MG63 (cell line): Measurements from ENCODE around the gene ANGEL2. TPM values are rescaled to one million over a fixed set of nuclear protein-coding genes. Genes with fewer than 3 reads are reported as not detected.
"Not testable (repeated sequence)": the region's sequence is repeated elsewhere in the genome, so short reads cannot be mapped to it uniquely, and the experiment has no call there.

Experiments used
- DNase-seq: peaks from one replicate; pipeline ENCODE4 v3.0.0-alpha.2; 2020
- H3K27me3 ChIP-seq: fragments of 250-450 bp; sonication (Bioruptor Pico); 2 replicates; pipeline ENCODE4 v1.5.1; 2020; ENCODE audit warnings: mild to moderate bottlenecking, moderate library complexity
- H3K36me3 ChIP-seq: fragments of 250-450 bp; sonication (Bioruptor Pico); 2 replicates; pipeline ENCODE4 v1.5.1; 2020; ENCODE audit warnings: mild to moderate bottlenecking, moderate library complexity
- H3K4me3 ChIP-seq: fragments of 250-450 bp; sonication (Bioruptor Pico); 2 replicates; pipeline ENCODE4 v1.5.1; 2020; ENCODE audit warnings: mild to moderate bottlenecking, moderate library complexity
- H3K9me3 ChIP-seq: fragments of 250-450 bp; sonication (Bioruptor Pico); 2 replicates; pipeline ENCODE4 v1.5.1; 2020; ENCODE audit warnings: mild to moderate bottlenecking, moderate library complexity
- total RNA-seq: library from RNA; depleted of rRNA; stranded (reverse); fragments of >200 nt; shearing (Covaris generic); gene quantifications from 2 replicates; pipeline ENCODE4 v1.2.3, GENCODE V29; 2014; ENCODE audit warnings: low replicate concordance

Gene ANGEL2
- total RNA-seq, 1 experiment from 2014 or later = 36.7 TPM

DNA sequence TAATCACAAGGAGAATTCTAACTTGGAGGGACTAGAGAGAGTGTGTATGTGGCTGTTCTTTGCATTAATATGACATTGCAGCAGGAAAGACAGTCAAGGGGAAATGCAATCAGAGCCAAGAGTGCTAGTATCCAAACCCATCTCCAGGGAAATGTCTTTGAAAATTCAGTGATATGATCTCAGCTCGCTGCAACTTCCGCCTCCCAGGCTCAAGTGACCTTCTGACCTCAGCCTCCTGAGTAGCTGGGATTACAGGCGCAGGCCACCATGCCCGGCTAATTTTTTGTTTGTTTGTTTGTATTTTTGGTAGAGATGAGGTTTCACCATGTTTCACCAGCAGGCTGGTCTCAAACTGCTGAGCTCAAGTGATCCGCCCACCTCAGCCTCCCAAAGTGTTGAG lies 49.1 kb downstream of the ANGEL2 start:
- no peak for DNase-seq
- no peak overlapping the region for H3K4me3 ChIP-seq
- H3K36me3 ChIP-seq = no peaks in the 10 kb centered on the region
- no peaks in the 10 kb centered on the region for H3K9me3 ChIP-seq
- peaks cover 2% of the 10 kb centered on the region for H3K27me3 ChIP-seq

- not testable (repeated sequence) for H3K27me3 ChIP-seq, H3K9me3 ChIP-seq, DNase-seq, H3K4me3 ChIP-seq, H3K36me3 ChIP-seq
Measured at GRCh38 chr1:212964993-212965392, 50.7 kb downstream of the ANGEL2 start.

DNA sequence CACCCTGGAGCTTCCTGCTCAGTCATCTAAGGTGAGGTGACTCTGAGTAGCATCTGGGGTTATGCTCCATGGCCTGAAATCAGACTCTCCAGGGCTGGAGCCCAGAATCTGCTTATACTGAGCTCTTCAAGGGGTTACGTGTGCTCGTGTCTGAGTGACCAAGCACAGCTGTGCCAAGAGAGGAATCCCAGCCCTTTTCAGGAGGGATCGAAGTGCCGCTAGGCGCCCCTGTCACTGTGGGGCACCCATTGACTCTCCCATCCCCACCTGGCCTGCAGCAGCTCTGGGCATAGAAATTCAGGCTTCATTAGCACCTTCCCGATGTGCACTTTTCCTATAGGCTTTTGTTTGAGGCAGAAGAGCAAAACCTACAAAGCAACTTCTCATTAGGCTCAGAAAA lies 51.6 kb downstream of the ANGEL2 start:
- no peak for DNase-seq
- Histone ChIP-seq H3K4me3 (no peak overlapping the region), H3K36me3 (no peaks in the 10 kb centered on the region), H3K27me3 (peaks cover 2% of the 10 kb centered on the region), H3K9me3 (no peaks in the 10 kb centered on the region)

- Histone ChIP-seq H3K27me3 (peaks cover 2% of the 10 kb centered on the region; the same call in 1 of the 2 replicates), H3K9me3 (no peaks in the 10 kb centered on the region), H3K4me3 (no peak overlapping the region), H3K36me3 (no peaks in the 10 kb centered on the region)
- DNase-seq = no peak
Measured at GRCh38 chr1:212962509-212962908, 53.2 kb downstream of the ANGEL2 start.

- Histone ChIP-seq H3K4me3 (no peak overlapping the region), H3K36me3 (no peaks in the 10 kb centered on the region), H3K9me3 (no peaks in the 10 kb centered on the region), H3K27me3 (no peaks in the 10 kb centered on the region; the same call in 1 of the 2 replicates)
- no peak for DNase-seq
Measured at GRCh38 chr1:212960932-212961331, 54.7 kb downstream of the ANGEL2 start.

GRCh38 chr1:212959266-212960220 lies 56.1 kb downstream of the ANGEL2 start:
- Histone ChIP-seq H3K36me3 (no peaks in the 10 kb centered on the region), H3K27me3 (no peaks in the 10 kb centered on the region), H3K4me3 (no peak overlapping the region), H3K9me3 (no peaks in the 10 kb centered on the region)
- no peak for DNase-seq

- no peak overlapping the region for H3K4me3 ChIP-seq
- H3K9me3 ChIP-seq = no peaks in the 10 kb centered on the region
- H3K36me3 ChIP-seq = no peaks in the 10 kb centered on the region
- DNase-seq = no peak
- no peaks in the 10 kb centered on the region for H3K27me3 ChIP-seq
Measured at GRCh38 chr1:212958175-212958574, 57.5 kb downstream of the ANGEL2 start.

- H3K27me3 ChIP-seq = no peaks in the 10 kb centered on the region
- H3K4me3 ChIP-seq = no peak overlapping the region
- DNase-seq = no peak
- H3K36me3 ChIP-seq = no peaks in the 10 kb centered on the region
- no peaks in the 10 kb centered on the region for H3K9me3 ChIP-seq
Measured at GRCh38 chr1:212957546-212957945, 58.1 kb downstream of the ANGEL2 start.

DNA sequence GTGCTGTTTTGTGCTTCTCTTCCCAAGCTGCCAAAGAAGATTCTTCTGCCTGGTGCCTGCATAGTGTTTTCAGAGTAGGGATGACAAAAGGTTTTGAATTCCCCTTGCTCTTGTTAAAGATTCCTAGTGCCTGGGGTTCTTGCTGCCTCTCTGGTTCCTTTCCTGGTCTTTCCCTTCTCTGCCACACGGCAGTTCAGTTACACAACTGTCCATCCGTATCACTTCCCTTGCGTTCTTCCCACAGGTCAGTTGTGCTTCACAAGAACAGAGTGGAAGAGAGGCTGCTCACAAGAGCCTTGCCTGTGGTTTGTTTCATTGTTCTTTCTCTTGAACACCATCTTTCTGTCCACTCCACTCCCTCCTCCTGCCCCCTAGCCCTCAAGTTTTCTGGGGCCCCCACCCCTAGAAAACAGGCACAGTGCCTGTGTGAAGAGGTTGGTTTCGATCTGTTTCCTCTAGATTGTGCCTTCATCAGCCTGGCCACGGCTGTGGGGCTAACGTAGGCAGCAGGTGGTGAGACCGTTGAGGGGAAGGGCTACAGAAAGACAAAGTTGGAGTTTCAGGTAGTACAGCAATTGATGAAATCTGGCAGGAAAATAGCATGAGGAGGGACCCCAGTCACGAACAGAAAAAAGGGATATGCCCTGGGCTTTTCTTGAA lies 59.6 kb downstream of the ANGEL2 start:
- no peaks in the 10 kb centered on the region for H3K9me3 ChIP-seq
- no peaks in the 10 kb centered on the region for H3K36me3 ChIP-seq
- H3K4me3 ChIP-seq = no peak overlapping the region
- no peak for DNase-seq
- peaks cover 6% of the 10 kb centered on the region for H3K27me3 ChIP-seq

DNA sequence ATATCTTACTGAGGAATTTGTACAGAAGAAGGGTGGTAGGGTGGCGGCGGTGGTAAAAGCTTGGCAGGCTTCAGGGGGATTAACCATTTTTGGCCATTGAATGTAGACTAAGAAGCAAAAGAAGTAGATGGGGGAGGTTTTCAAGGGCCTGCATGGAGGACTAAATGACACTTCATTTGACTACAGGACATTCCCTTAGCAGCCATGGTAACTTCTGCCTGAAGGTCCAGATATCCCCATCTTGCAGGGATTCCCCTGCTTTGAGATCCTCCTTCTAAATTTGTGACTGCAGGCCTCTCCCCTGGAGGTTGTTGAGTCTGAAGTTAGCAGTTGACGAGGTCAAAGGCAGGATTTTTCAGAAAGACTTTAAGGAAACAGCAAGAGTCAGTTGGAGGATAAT lies 60.6 kb downstream of the ANGEL2 start:
- no peak for DNase-seq
- no peaks in the 10 kb centered on the region for H3K36me3 ChIP-seq
- no peaks in the 10 kb centered on the region for H3K9me3 ChIP-seq
- no peak overlapping the region for H3K4me3 ChIP-seq
- H3K27me3 ChIP-seq = peaks cover 11% of the 10 kb centered on the region

GRCh38 chr1:212954514-212954913 lies 61.2 kb downstream of the ANGEL2 start:
- DNase-seq = no peak
- Histone ChIP-seq H3K9me3 (no peaks in the 10 kb centered on the region), H3K4me3 (no peak overlapping the region), H3K27me3 (peaks cover 14% of the 10 kb centered on the region), H3K36me3 (no peaks in the 10 kb centered on the region)

- DNase-seq = no peak
- no peaks in the 10 kb centered on the region for H3K9me3 ChIP-seq
- no peak overlapping the region for H3K4me3 ChIP-seq
- H3K27me3 ChIP-seq = peaks cover 18% of the 10 kb centered on the region
- no peaks in the 10 kb centered on the region for H3K36me3 ChIP-seq
Measured at GRCh38 chr1:212953321-212953720, 62.3 kb downstream of the ANGEL2 start.

- H3K9me3 ChIP-seq = no peaks in the 10 kb centered on the region
- DNase-seq = no peak
- no peaks in the 10 kb centered on the region for H3K36me3 ChIP-seq
- H3K27me3 ChIP-seq = peaks cover 18% of the 10 kb centered on the region
- H3K4me3 ChIP-seq = no peak overlapping the region
Measured at GRCh38 chr1:212952641-212952976, 63.1 kb downstream of the ANGEL2 start.

- no peaks in the 10 kb centered on the region for H3K9me3 ChIP-seq
- H3K27me3 ChIP-seq = peaks cover 18% of the 10 kb centered on the region
- no peaks in the 10 kb centered on the region for H3K36me3 ChIP-seq
- DNase-seq = no peak
- no peak overlapping the region for H3K4me3 ChIP-seq
Measured at GRCh38 chr1:212951947-212952640, 63.6 kb downstream of the ANGEL2 start.

DNA sequence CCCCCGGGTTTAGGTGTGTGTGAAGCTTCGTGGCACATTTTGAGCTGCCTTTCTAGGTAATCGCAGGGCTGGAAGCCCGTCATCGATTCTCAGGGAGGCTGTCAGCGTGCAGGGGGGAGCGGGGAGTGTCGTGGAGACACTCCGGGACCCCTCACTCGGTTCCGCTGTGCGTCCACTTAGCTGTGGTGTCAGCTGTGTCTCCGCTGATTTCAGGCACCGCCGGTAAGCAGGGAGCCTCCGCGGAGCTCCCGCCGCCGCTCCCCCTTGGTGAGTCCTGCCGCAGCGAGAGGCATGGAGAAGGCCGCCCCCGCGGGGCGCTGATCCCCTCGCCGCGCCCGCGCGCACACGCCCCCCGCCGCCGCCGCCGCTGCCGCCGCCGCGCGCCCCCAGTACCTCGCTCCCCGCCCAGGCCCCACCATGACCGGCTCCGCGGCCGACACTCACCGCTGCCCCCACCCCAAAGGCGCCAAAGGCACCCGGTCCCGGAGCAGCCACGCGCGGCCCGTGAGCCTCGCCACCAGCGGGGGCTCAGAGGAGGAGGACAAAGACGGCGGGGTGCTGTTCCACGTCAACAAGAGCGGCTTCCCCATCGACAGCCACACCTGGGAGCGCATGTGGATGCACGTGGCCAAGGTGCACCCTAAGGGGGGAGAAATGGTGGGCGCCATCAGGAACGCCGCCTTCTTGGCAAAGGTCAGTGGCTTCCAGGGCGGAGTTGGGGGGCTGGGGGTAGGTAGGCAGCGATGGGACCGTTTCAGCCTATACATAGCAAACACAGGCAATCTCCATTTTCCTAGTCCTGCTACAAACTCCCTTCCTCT lies 64.3 kb downstream of the ANGEL2 start:
- Histone ChIP-seq H3K27me3 (peaks cover 18% of the 10 kb centered on the region), H3K4me3 (peak overlapping the region; percentile 48), H3K9me3 (no peaks in the 10 kb centered on the region), H3K36me3 (no peaks in the 10 kb centered on the region)
- DNase-seq = peak; percentile 11

DNA sequence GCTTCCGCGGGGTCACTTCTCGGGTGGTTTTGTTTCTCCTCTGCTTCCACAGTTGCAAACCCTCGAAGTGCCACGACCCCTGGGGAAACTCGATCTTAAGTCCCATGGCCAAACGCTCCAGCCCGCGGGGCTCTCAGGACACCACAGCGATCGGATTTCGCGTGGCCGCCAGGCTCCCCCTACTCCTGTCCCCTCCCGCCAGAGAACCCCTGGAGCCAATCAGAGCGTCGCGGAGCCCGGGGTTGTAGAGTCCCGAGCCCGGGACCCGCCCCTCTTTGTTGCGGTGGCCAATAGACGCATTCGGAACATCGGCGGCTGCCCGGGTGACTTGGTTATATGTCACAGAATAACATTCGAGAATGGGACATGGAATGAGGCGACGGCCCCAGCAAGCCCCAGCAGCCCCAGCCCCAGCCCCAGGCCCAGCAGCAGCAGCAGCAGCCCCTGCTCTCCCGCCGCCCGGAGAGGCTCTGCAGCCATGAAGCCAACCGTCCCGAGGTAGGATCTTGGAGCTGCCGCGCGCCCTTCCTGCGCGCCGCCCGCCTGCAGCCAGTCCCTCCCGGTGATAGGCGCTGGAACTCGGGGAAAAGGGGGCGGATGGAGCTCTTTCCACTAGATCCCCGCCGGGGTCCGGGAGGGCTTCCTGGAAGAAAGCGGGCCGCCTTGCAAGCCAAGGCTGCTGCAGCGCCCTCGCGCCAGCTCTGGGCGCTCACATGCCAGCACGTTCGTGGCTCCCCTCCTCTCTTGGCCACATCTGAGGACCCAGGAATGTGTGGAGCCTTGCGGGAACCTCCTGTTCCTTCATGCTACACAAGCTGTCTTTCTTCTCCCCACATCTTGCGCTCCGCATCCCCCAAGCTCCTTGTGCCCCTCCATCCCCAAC lies 65.2 kb downstream of the ANGEL2 start, which contains the start of gene VASH2:
TSS of gene VASH2 (plus strand) at position 299 of the 883 bp plus-strand sequence. CDS start 1,002 bp downstream, outside the sequence.
- Histone ChIP-seq H3K36me3 (no peaks in the 10 kb centered on the region), H3K9me3 (no peaks in the 10 kb centered on the region), H3K4me3 (peak within 1 kb of the TSS; percentile 48), H3K27me3 (peaks cover 18% of the 10 kb centered on the region)
- peak; percentile 86 for DNase-seq
